Hematopoietic multipotent progenitor cell treated with erythropoietin and hydrocortisone succinate and interleukin-3 and kit ligand, for 17 days (in vitro differentiated cells): ENCODE results near the gene METTL14.
"Not testable (repeated sequence)": the region's sequence is repeated elsewhere in the genome, so short reads cannot be mapped to it uniquely, and the experiment has no call there.

Experiments used
- DNase-seq: peaks from one replicate; pipeline ENCODE4 v3.0.0-alpha.2; 2015; ENCODE audit warnings: low spot score

METTL14 gene

GRCh38 chr4:118684873-118685811 is at the start of gene METTL14:
TSS of gene METTL14 (plus strand) at chr4:118685392. CDS start at chr4:118685535, 143 bp downstream.
- DNase-seq, result peak; percentile 88

DNA sequence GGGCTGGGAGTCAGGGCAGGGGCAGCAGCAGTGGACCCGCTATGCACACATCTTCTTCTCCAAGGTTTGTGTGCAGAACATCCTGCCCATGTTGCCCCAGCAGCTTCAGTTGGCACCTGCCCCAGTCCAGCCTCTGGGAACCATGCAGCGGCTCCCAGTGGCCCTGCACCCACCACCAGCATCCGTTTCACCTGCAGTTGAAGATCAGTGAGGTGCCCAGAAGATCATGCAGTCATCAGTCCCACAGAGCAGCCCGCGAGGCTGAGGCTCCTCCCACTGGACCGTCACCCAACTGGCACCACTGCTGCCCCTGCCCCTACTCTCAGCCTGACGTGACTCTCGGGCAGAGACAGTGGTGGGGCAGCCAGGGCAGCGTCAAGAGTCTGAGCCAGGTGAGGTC is 49.1 kb upstream of the METTL14 start:
- not testable (repeated sequence) for DNase-seq

- peak; percentile 9 for DNase-seq
Measured at GRCh38 chr4:118664665-118665064, 20.5 kb upstream of the METTL14 start.

DNA sequence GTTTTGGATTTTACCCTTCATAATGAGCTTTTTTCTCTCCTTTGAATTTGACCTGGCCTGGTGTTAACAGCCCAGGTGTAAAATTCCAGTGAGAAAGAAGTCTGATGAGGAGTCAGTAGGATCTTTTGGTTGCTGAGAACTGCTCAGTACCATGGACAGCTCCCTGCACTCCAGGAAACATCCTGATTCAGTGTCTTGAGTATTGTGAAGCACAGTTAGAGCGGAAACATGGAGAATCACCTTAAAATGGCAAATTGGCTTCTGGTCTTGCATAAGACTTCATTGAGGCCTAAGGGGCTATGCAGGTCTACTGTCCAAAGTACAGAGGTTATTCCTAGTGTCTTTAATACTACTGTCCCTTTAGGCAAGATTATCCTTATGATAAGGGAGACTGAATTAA is 16.0 kb upstream of the METTL14 start:
- peak; percentile 9 for DNase-seq

DNA sequence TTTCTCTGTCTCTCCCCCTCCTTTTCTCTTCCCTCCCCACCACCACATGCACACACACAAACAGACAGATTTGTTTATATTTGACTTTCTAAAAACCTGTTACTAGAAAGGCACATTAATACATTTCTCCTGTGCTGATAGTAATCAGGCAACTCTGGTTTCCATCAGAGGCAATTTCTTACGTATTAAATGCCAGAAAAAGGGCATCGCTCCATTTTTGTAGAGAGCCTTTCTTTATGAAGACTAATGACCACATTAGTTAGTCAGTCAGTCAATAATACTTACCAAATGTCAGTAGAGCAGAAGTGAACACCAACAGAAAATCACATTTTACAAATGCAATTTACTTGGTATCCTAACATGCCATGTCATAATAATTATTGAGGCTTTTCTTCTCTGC is 14.2 kb upstream of the METTL14 start:
- DNase-seq, result not testable (repeated sequence)

- DNase-seq, result no peak
Measured at GRCh38 chr4:118676128-118676527, 9.1 kb upstream of the METTL14 start.

GRCh38 chr4:118680808-118681207 is 4.4 kb upstream of the METTL14 start:
- no peak for DNase-seq

GRCh38 chr4:118682928-118683327 is 2.3 kb upstream of the METTL14 start:
- no peak for DNase-seq

GRCh38 chr4:118683513-118683912 is 1.7 kb upstream of the METTL14 start:
- no peak for DNase-seq

- no peak for DNase-seq
Measured at GRCh38 chr4:118703118-118703517, 17.9 kb downstream of the METTL14 start.

GRCh38 chr4:118711052-118711451 is 25.9 kb downstream of the METTL14 start:
- DNase-seq, result no peak

- no peak for DNase-seq
Measured at GRCh38 chr4:118712872-118713271, 27.7 kb downstream of the METTL14 start.

DNA sequence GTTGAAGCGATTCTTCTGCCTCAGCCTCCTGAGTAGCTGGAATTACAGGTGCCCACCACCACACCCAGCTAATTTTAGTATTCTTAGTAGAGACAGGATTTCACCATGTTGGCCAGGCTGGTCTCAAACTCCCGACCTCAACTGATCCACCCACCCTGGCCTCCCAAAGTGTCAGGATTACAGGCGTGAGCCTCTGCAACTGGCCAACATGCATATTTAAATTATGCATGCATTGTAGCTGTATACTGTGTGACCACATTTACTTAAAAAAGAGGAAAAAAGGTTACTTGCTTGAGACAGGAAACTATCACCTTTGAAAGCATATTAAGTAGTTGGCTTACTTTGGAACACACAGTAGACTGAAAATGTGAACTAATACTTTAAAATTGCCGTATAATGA is 29.5 kb downstream of the METTL14 start:
- no peak for DNase-seq

DNA sequence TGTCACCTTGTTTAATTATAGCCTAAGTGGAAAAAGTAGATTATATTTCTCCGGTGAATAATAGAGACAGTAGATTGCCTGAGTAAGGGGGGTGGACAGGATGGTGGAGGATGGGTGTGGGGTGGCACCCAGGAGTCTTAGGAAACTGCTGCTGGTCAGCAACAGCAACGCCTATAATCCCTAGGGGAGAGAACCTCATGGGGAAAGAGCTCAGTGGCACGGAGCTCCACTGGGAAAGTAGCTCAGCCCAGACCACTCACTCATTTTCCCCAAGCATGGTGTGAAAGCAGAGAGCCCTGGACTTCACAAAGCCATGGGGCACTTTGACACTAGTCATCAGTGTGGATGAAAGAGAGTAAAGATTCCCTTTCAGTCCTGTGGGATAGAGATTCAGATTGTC is 31.1 kb downstream of the METTL14 start:
- no peak for DNase-seq

DNA sequence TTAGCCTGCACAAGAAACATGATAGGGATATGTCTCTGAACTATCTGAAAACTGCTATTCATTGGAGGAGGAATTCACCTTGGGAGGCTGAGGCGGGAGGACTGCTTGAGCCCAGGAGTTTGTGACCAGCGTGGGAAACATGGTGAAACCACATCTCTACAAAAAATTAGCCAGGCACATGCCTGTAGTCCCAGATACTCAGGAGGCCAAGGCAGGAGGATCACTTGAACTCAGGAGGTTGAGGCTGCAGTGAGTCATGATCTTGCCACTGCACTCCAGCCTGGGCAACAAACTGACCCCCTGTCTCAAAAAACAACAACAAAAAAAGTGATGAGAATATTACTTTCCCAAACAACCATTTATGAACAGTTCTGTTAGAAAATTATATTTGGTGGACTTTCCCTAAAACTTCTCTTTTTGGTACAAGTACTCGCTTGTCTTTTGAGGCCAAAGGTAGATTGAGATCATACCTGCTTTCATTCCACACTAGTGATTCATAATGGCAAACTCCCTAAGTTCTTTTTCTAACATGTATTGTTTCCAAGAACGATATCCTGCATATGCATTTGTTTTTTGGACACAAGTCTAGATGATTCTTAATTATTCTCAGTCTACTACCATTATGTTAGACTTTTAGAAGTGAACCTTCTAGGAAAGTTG is 33.4 kb downstream of the METTL14 start:
- DNase-seq, result no peak

DNA sequence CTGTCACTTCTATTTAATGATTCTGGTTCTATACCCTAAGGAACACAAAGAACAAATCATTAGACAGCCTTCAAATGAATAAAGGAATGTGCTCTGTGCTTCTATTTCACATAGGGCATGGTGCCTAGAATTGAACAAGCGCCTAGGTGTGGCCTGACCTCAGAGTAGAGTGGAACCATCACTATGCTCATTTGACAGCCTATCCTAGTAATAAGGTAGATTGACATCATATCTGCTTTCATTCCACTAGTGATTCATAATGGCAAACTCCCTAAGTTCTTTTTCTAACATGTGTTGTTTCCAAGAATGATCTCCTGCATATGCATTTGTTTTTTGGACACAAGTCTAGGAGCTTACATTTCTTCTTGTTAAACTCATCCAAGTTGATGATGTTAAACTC is 36.6 kb downstream of the METTL14 start:
- no peak for DNase-seq

DNA sequence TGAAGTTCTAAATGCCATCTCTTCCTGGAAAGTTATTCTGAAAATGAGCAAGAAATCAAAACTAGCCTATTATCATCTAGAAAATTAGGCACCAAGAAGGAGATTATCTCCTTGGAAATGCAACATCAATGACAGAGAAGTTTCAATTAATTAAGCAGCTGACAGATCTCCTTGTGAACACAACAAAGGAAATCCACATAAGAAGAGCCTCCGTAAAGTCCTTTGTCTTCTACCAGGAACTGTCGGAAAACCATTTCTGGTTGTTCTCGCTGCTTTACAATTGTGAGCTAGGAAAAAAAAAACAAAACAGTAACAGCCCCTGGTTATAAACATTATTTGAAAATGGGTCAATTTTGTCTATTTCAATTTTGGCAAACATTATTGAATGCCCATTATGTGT is 38.2 kb downstream of the METTL14 start:
- no peak for DNase-seq

GRCh38 chr4:118727360-118727759 is 42.2 kb downstream of the METTL14 start:
- DNase-seq, result no peak

DNA sequence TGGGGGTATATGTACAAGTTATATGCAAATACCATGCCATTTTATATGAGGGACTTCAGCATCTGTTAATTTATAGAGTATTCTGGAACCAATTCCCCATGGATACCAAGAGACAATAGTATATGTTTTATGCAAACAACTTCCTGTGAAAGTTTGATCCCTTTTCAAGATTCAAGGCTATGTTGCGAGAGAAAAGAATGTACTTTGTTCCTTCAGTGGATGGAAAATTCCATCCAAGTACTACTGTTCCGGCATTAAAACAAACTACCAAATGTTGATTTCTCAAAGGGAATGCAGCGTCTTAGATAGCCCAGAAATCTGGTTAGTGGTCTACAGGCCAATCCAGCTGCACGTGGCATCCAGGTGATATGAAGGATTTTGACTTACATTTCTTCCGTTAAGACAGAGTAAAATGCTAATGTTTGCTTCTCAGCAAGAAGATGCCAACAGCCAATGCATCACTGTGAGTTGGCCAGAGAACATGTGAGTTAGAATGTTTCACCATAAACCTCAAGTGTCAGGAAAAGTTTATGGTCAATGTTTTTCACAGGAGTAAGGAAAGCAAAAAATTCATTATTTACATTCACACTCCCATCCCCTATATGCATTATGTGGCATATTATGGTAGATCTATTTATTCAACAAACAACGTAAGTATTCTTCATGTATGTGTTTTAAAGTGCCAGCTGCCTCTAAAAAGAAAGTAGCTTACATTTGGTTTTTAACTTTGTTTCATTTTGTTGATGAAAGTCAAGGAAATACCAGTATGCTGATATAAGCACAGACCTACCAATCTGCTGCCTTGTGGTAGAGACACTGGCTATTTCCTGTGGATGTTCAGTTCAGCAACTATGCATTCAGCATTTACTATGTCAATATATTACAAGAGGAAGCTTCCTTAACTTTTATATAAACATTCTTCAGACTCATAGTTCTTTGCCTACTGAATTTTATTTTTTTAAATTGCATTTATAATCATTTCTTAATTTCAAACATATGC is 44.4 kb downstream of the METTL14 start:
- no peak for DNase-seq

- no peak for DNase-seq
Measured at GRCh38 chr4:118730683-118731082, 45.5 kb downstream of the METTL14 start.

DNA sequence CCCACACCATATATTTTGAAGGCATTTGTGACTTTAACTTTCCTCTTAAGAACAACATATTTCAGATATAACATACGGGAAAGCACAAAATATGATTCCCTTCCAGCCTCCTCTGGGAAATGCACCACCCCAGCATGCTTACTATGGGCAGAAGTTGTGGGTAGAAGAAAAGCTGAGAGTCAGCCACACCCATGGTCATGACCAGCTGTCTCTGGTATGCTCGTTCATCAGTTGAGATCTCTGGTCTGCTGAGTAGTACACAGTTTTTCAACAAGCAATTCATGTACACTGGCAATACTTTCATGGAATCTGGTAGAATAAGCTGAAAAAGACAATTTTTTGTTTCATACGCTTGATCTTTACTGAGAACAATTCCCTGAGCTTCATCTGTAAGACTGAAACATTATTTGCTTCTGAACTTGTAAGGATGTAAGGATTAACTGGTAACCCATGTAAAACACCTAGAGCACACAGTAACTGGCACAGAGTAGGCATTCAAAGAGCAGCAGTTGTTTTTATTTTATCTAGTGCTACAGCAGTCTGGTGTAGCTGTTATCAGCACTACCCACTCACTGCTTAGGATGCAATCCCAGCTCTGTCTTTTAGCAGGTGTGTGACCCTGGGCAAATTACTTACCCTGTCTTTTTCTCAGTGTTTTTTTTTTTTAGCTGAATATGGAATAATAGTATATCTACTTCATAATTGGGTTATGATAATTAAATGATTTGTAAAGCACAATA is 47.6 kb downstream of the METTL14 start:
- DNase-seq, result peak; percentile 16
